NCI-H128 (cell line): Measurements from ENCODE around the gene TLE4.
A peak's percentile ranks its signal among the peaks of the same experiment; 100 is the strongest.
"Not testable (repeated sequence)": the region's sequence is repeated elsewhere in the genome, so short reads cannot be mapped to it uniquely, and the experiment has no call there.

Source experiments
- DNase-seq: peaks from one replicate; lab custom pipeline; 2025; ENCODE audit not compliant: unreplicated experiment; lab: John Stamatoyannopoulos, UW

The TLE4 gene

GRCh38 chr9:79709743-79710674, 138.2 kb downstream of the TLE4 start:
- DNase-seq = no peak

- no peak for DNase-seq
Observed at GRCh38 chr9:79711874-79712273, 140.1 kb downstream of the TLE4 start.

GRCh38 chr9:79719021-79719420, 147.3 kb downstream of the TLE4 start:
- no peak for DNase-seq

GRCh38 chr9:79719989-79720388, 148.2 kb downstream of the TLE4 start:
- no peak for DNase-seq

GRCh38 chr9:79731171-79731890, 159.6 kb downstream of the TLE4 start:
- no peak for DNase-seq

GRCh38 chr9:79735023-79735779, 163.4 kb downstream of the TLE4 start:
- no peak for DNase-seq

- no peak for DNase-seq
Observed at GRCh38 chr9:79736051-79736450, 164.3 kb downstream of the TLE4 start.

- no peak for DNase-seq
Observed at GRCh38 chr9:79741381-79741780, 169.6 kb downstream of the TLE4 start.

- no peak for DNase-seq
Observed at GRCh38 chr9:79742110-79742721, 170.5 kb downstream of the TLE4 start.

GRCh38 chr9:79744521-79744920, 172.8 kb downstream of the TLE4 start:
- DNase-seq = no peak

- DNase-seq = no peak
Observed at GRCh38 chr9:79745752-79746336, 174.1 kb downstream of the TLE4 start.

- not testable (repeated sequence) for DNase-seq
Observed at GRCh38 chr9:79751895-79752466, 180.2 kb downstream of the TLE4 start.

- no peak for DNase-seq
Observed at GRCh38 chr9:79756414-79756813, 184.6 kb downstream of the TLE4 start.

- no peak for DNase-seq
Observed at GRCh38 chr9:79757074-79757473, 185.3 kb downstream of the TLE4 start.

GRCh38 chr9:79757881-79758669, 186.3 kb downstream of the TLE4 start:
- DNase-seq = no peak

GRCh38 chr9:79759460-79759859, 187.7 kb downstream of the TLE4 start:
- no peak for DNase-seq

GRCh38 chr9:79762070-79762469, 190.3 kb downstream of the TLE4 start:
- no peak for DNase-seq

- peak; percentile 25 for DNase-seq
Observed at GRCh38 chr9:79763671-79764285, 192.0 kb downstream of the TLE4 start.

- no peak for DNase-seq
Observed at GRCh38 chr9:79764374-79764773, 192.6 kb downstream of the TLE4 start.
